H1 (cell line): ENCODE results near the gene AKAP8. TPM values are rescaled to one million over a fixed set of nuclear protein-coding genes. Genes with fewer than 3 reads are reported as not detected.
A peak's percentile ranks its signal among the peaks of the same experiment; 100 is the strongest.

ENCODE experiments used
- CTCF ChIA-PET: fragments of 300-600 bp; sonication (Branson Sonifier 250); formaldehyde crosslinking; loops from one replicate; lab custom pipeline; 2021; ENCODE audit not compliant: partially characterized antibody; lab: Charles Lee
- POLR2A ChIA-PET: fragments of 300-600 bp; sonication (Branson Sonifier 250); formaldehyde crosslinking; loops from one replicate; lab custom pipeline; 2021; ENCODE audit warnings: inconsistent platforms; ENCODE audit not compliant: partially characterized antibody; lab: Charles Lee
- DNase-seq, 2 experiments: peaks; one replicate each; pipeline versions ENCODE4 v3.0.0 to v3.0.0-alpha.2; 2010 to 2022; ENCODE audit warnings: low spot score in 2 of 2, low read depth in 1 of 2, mixed read lengths in 1 of 2
- FAIRE-seq: peaks from 2 replicates; lab custom pipeline; 2011; peaks lifted over from hg19 to GRCh38; lab: Jason Lieb, UNC
- H2AFZ ChIP-seq: 2 replicates; pipeline ENCODE4 v1.8.1; 2012; ENCODE audit warnings: low read length, inconsistent platforms
- H2AK5ac ChIP-seq: 2 replicates; pipeline ENCODE4 v1.6.1; 2013; ENCODE audit warnings: low read depth, low read length
- H2BK120ac ChIP-seq: replicated peaks from 2 replicates; pipeline ENCODE3; 2013; ENCODE audit warnings: low read depth, low read length, inconsistent platforms
- H2BK12ac ChIP-seq: 2 replicates; pipeline ENCODE4 v1.6.1; 2013; ENCODE audit warnings: low read depth, low read length
- H2BK15ac ChIP-seq: 2 replicates; pipeline ENCODE4 v1.6.1; 2013; ENCODE audit warnings: low read length
- H2BK20ac ChIP-seq: 2 replicates; pipeline ENCODE4 v1.6.1; 2013; ENCODE audit warnings: low read length
- H2BK5ac ChIP-seq: 2 replicates; pipeline ENCODE4 v1.6.1; 2013; ENCODE audit warnings: low read depth, low read length
- H3K14ac ChIP-seq: 2 replicates; pipeline ENCODE4 v1.6.1; 2013; ENCODE audit warnings: inconsistent platforms; ENCODE audit not compliant: insufficient read length
- H3K18ac ChIP-seq: 2 replicates; pipeline ENCODE4 v1.6.1; 2013; ENCODE audit warnings: low read length; ENCODE audit errors: extremely low read depth
- H3K23ac ChIP-seq: 2 replicates; pipeline ENCODE4 v1.6.1; 2013; ENCODE audit warnings: inconsistent platforms; ENCODE audit not compliant: insufficient read length
- H3K23me2 ChIP-seq: 2 replicates; pipeline ENCODE4 v1.6.1; 2013; ENCODE audit warnings: low read depth, low read length
- H3K27ac ChIP-seq: 2 replicates; pipeline ENCODE4 v1.6.1; 2011; ENCODE audit warnings: low read depth, low read length, inconsistent platforms
- H3K27me3 ChIP-seq, 4 experiments: replicated peaks in 1 of 4; 1 replicate in 1 of 4; 2 replicates in 3 of 4; pipeline versions ENCODE4 v1.6.1 to v1.8.1; 2011 to 2013; ENCODE audit warnings: low read length in 3 of 4, mild to moderate bottlenecking in 3 of 4, inconsistent platforms in 2 of 4, mixed read lengths in 2 of 4, moderate library complexity in 1 of 4; ENCODE audit not compliant: control insufficient read depth in 3 of 4, insufficient read depth in 3 of 4; ENCODE audit errors: extremely low read depth in 1 of 4
- H3K36me3 ChIP-seq, 4 experiments: 2 replicates each; pipeline versions ENCODE4 v1.6.1 to v1.8.1; 2011 to 2013; ENCODE audit warnings: mild to moderate bottlenecking in 4 of 4, low read length in 3 of 4, moderate library complexity in 2 of 4, control low read depth in 1 of 4, inconsistent platforms in 1 of 4; ENCODE audit not compliant: insufficient read depth in 4 of 4, control insufficient read depth in 2 of 4
- H3K4ac ChIP-seq: replicated peaks from 2 replicates; pipeline ENCODE3; 2013; ENCODE audit warnings: low read length, low read depth, mixed read lengths, inconsistent platforms; ENCODE audit not compliant: insufficient read length
- H3K4me1 ChIP-seq, 4 experiments: replicated peaks in 1 of 4; 1 replicate in 1 of 4; 2 replicates in 3 of 4; pipeline versions ENCODE4 v1.6.1 to v1.8.1; 2011 to 2013; ENCODE audit warnings: low read length in 3 of 4, inconsistent platforms in 2 of 4, mixed read lengths in 1 of 4; ENCODE audit not compliant: insufficient read depth in 4 of 4, control insufficient read depth in 3 of 4
- H3K4me2 ChIP-seq, 2 experiments: 2 replicates each; pipeline versions ENCODE4 v1.6.1 to v1.8.1; 2011 to 2013; ENCODE audit warnings: low read depth in 2 of 2, low read length in 2 of 2, control low read depth in 1 of 2, inconsistent platforms in 1 of 2, mild to moderate bottlenecking in 1 of 2; ENCODE audit not compliant: insufficient read depth in 1 of 2
- H3K4me3 ChIP-seq, 4 experiments: fragments of 200-600, 300-600 bp in 1 of 4; sonication (generic), shearing (Covaris generic), sonication (Bioruptor Twin) in 1 of 4; 2 replicates each; pipeline versions ENCODE4 v1.5.1 to v1.8.1; 2011 to 2016; ENCODE audit warnings: low read length in 4 of 4, low read depth in 3 of 4, control low read depth in 2 of 4, inconsistent platforms in 2 of 4, mild to moderate bottlenecking in 2 of 4, mixed read lengths in 1 of 4, moderate library complexity in 1 of 4; ENCODE audit not compliant: insufficient read depth in 2 of 4; ENCODE audit errors: extremely low read depth in 1 of 4
- H3K56ac ChIP-seq: replicated peaks from 2 replicates; pipeline ENCODE3; 2013; ENCODE audit warnings: low read depth, mild to moderate bottlenecking, mixed read lengths, low read length, inconsistent platforms; ENCODE audit not compliant: insufficient read length
- H3K79me1 ChIP-seq: 2 replicates; pipeline ENCODE4 v1.6.1; 2013; ENCODE audit warnings: low read depth, low read length, control low read depth
- H3K79me2 ChIP-seq, 2 experiments: 2 replicates each; pipeline versions ENCODE4 v1.6.1 to v1.8.1; 2012 to 2013; ENCODE audit warnings: low read length in 2 of 2, mild to moderate bottlenecking in 2 of 2, inconsistent platforms in 1 of 2; ENCODE audit not compliant: insufficient read depth in 2 of 2, control insufficient read depth in 1 of 2
- H3K9ac ChIP-seq, 4 experiments: replicated peaks in 1 of 4; 1 replicate in 1 of 4; 2 replicates in 3 of 4; pipeline versions ENCODE4 v1.6.1 to v1.8.1; 2011 to 2013; ENCODE audit warnings: low read depth in 3 of 4, low read length in 3 of 4, control low read depth in 2 of 4, mild to moderate bottlenecking in 2 of 4, moderate library complexity in 2 of 4, inconsistent platforms in 1 of 4; ENCODE audit errors: extremely low read depth in 1 of 4
- H3K9me3 ChIP-seq, 2 experiments: 2 replicates each; pipeline versions ENCODE4 v1.6.1 to v1.8.1; 2012 to 2013; ENCODE audit warnings: mild to moderate bottlenecking in 2 of 2, moderate library complexity in 2 of 2, control low read depth in 1 of 2, inconsistent platforms in 1 of 2, low read depth in 1 of 2, low read length in 1 of 2, mixed read lengths in 1 of 2; ENCODE audit not compliant: insufficient read depth in 2 of 2
- H4K20me1 ChIP-seq, 2 experiments: replicated peaks in 1 of 2; 2 replicates each; pipeline versions ENCODE3 to v1.8.1; 2011 to 2013; ENCODE audit warnings: inconsistent platforms in 2 of 2, low read length in 2 of 2, mild to moderate bottlenecking in 1 of 2; ENCODE audit not compliant: insufficient read depth in 2 of 2, control insufficient read depth in 1 of 2
- H4K5ac ChIP-seq: 2 replicates; pipeline ENCODE4 v1.6.1; 2013; ENCODE audit warnings: low read length, low read depth, mixed read lengths, inconsistent platforms; ENCODE audit not compliant: insufficient read length
- H4K8ac ChIP-seq: 2 replicates; pipeline ENCODE4 v1.8.0; 2013; ENCODE audit warnings: mild to moderate bottlenecking, moderate library complexity, low read length, inconsistent platforms; ENCODE audit not compliant: insufficient read depth; ENCODE audit errors: extremely low read depth
- H4K91ac ChIP-seq: replicated peaks from 2 replicates; pipeline ENCODE3; 2013; ENCODE audit warnings: low read length, mixed read lengths, inconsistent platforms; ENCODE audit not compliant: insufficient read length
- SAP30 ChIP-seq: fragments of 300-600 bp; sonication (generic); IDR thresholded peaks from 2 replicates; pipeline ENCODE4 v1.7.1; 2012; ENCODE audit warnings: low read length, moderate library complexity, mild to moderate bottlenecking, inconsistent platforms; ENCODE audit not compliant: insufficient read depth, insufficient replicate concordance
- TAF7 ChIP-seq: optimal IDR thresholded peaks from 2 replicates; pipeline ENCODE3; 2011; ENCODE audit warnings: low read depth, mild to moderate bottlenecking, inconsistent platforms, low read length, moderate library complexity, borderline replicate concordance
- WGBS, 2 experiments: shearing (Covaris generic) in 1 of 2; methylation state at CpG; one replicate each; pipeline versions ENCODE4 v1.1.6 to v1.1.7; 2013 to 2015; ENCODE audit warnings: low lambda C conversion rate in 2 of 2, mixed read lengths in 2 of 2, inconsistent platforms in 1 of 2, low coverage in 1 of 2, missing lambda C conversion rate in 1 of 2; ENCODE audit not compliant: insufficient replicate concordance in 2 of 2, insufficient coverage in 1 of 2, insufficient read length in 1 of 2; ENCODE audit errors: extremely low coverage in 1 of 2, missing lambda C conversion rate in 1 of 2; 5-methylcytosine and 5-hydroxymethylcytosine counted together
- polyA plus RNA-seq, 7 experiments: library from polyadenylated mRNA; depleted of rRNA in 3 of 7; stranded (reverse) in 5 of 7; unstranded in 2 of 7; fragments of >200 nt in 5 of 7; fragments of 200-250 nt in 2 of 7; gene quantifications; 1 replicate in 5 of 7; 2 replicates in 1 of 7; 4 replicates in 1 of 7; pipeline versions ENCODE4 v1.2.1 to v1.2.3, GENCODE V29; 2011 to 2013; ENCODE audit warnings: missing spikeins in 2 of 7, mixed read lengths in 2 of 7
- total RNA-seq: library from RNA; stranded (reverse); fragmentation: NEBNext Ultra II Directional; extraction: Animal tissue kit (Norgen Biotek cat#: 25700); gene quantifications from 2 replicates; pipeline ENCODE4 v1.2.1, GENCODE V29; 2021

Gene AKAP8
- total and polyA plus RNA-seq, 2 of the 8 experiments (the other 6 are each of a cell fraction or from before 2014, with no cell fraction given): 17.0 to 41.0 TPM

DNA sequence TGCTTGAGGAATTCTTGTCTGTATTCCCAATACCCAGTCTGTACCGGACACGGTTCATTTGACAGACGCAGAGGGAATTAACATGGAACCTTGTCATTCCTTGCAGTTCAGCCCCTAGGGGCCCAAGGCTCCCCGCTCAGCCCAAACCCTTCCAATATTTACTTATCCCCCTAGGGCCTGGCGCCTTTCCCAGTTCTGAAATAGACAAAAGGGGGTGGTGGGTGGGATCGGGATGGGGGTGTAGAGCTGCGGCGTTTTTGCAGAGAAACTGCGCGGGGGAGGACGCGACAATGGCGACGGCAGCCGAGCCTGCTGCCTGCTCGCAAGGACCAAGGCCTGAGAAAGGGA lies 38.6 kb upstream of the AKAP8 start:
- Histone ChIP-seq H2AK5ac (no peak overlapping the region), H3K4me2 (peak overlapping the region; percentile 76 to 97), H3K9me3 (peaks cover 0 to 2% of the 10 kb centered on the region in 2 experiments; a peak in 1 of 4 replicates), H3K79me2 (peaks cover 40 to 54% of the 10 kb centered on the region in 2 experiments), H3K4me3 (peak overlapping the region; percentile 85 to 98 (median 96)), H3K4ac (peak overlapping the region; percentile 71), H2BK15ac (no peak overlapping the region), H2BK20ac (no peak overlapping the region), H3K4me1 (peaks cover 0 to 4% (median 3%) of the 10 kb centered on the region in 4 experiments; a peak in 5 of 7 replicates), H4K91ac (peak overlapping the region; percentile 99), H4K20me1 (peaks cover 7 to 13% of the 10 kb centered on the region in 2 experiments), H2BK12ac (no peak overlapping the region), H2AFZ (no peak overlapping the region), H3K36me3 (peaks cover 0 to 14% (median 7%) of the 10 kb centered on the region in 4 experiments; a peak in 4 of 8 replicates), H3K27me3 (no peaks in the 10 kb centered on the region), H4K8ac (peak overlapping the region; percentile 97; the same call in 1 of the 2 replicates), H2BK120ac (no peak overlapping the region), H3K14ac (no peak overlapping the region), H4K5ac (peak overlapping the region; percentile 82), H3K79me1 (peaks cover 5% of the 10 kb centered on the region), H3K18ac (peak overlapping the region; percentile 95; the same call in 1 of the 2 replicates), H2BK5ac (peak overlapping the region; percentile 97), H3K9ac (peak overlapping the region; percentile 83 to 99 (median 92)), H3K23me2 (peaks cover 4% of the 10 kb centered on the region; the same call in 1 of the 2 replicates), H3K23ac (no peak overlapping the region), H3K56ac (peak overlapping the region; percentile 89), H3K27ac (peak overlapping the region; percentile 97)
- peak; percentile 18 for TF ChIP-seq SAP30
- TF ChIP-seq TAF7: no peak
- no peak for DNase-seq
- WGBS, 2 experiments: 7% methylated on average over 11 of the region's 16 CpGs; no CpG with 5 or more reads in 1 of the 2 experiments
- POLR2A ChIA-PET: interaction anchor here (0.6 to 6.1 kb wide), 27 partner anchors 8 to 294 kb away, joined by 3 to 71 read pairs (median 5); partner anchors contain the start of genes AKAP8 and WIZ
- CTCF ChIA-PET: interaction anchor here (1.0 to 5.1 kb wide), 6 partner anchors 7 to 194 kb away, joined by 3 to 48 read pairs (median 4); no protein-coding TSS in a partner anchor
- FAIRE-seq: no peak
